ENCODE results near the gene NUDT9.
A peak's percentile ranks its signal among the peaks of the same experiment; 100 is the strongest.
"Not testable (repeated sequence)": the region's sequence is repeated elsewhere in the genome, so short reads cannot be mapped to it uniquely, and the experiment has no call there.

NUDT9 gene

GRCh38 chr4:87406462-87406861, 15.9 kb upstream of the NUDT9 start:
- H3K4me1 ChIP-seq (ENCODE audit: control insufficient read depth in 5 of 5, insufficient read depth in 5 of 5, low read length in 5 of 5), result peaks cover 0 to 6% (median 0%) of the 10 kb centered on the region in 5 donors
- H3K9me3 ChIP-seq (ENCODE audit: control insufficient read depth in 5 of 5, low read length in 5 of 5), result no peaks in the 10 kb centered on the region
- no peak overlapping the region for H3K27ac ChIP-seq (ENCODE audit: low read depth, low read length)
- H3K36me3 ChIP-seq (ENCODE audit: control insufficient read depth in 5 of 5, insufficient read depth in 5 of 5, low read length in 5 of 5), result no peaks in the 10 kb centered on the region
- H3K9ac ChIP-seq (ENCODE audit: low read length in 5 of 5), result no peak overlapping the region
- peaks cover 0 to 6% (median 0%) of the 10 kb centered on the region in 5 donors for H3K27me3 ChIP-seq (ENCODE audit: control insufficient read depth in 5 of 5, insufficient read depth in 4 of 5, low read length in 5 of 5)
- H3K4me3 ChIP-seq (ENCODE audit: low read depth in 1 of 5, low read length in 5 of 5), result no peak overlapping the region

- not testable (repeated sequence) for H3K36me3 ChIP-seq (ENCODE audit: control insufficient read depth in 5 of 5, insufficient read depth in 5 of 5, low read length in 5 of 5); H3K9ac ChIP-seq (ENCODE audit: low read length in 5 of 5); H3K27me3 ChIP-seq (ENCODE audit: control insufficient read depth in 5 of 5, insufficient read depth in 4 of 5, low read length in 5 of 5); H3K4me1 ChIP-seq (ENCODE audit: control insufficient read depth in 5 of 5, insufficient read depth in 5 of 5, low read length in 5 of 5); H3K9me3 ChIP-seq (ENCODE audit: control insufficient read depth in 5 of 5, low read length in 5 of 5); H3K27ac ChIP-seq (ENCODE audit: low read depth, low read length); H3K4me3 ChIP-seq (ENCODE audit: low read depth in 1 of 5, low read length in 5 of 5)
These were observed 15.5 kb upstream of the NUDT9 start for GRCh38 chr4:87406902-87407301.

GRCh38 chr4:87409420-87409939, 12.9 kb upstream of the NUDT9 start:
- Histone ChIP-seq H3K4me3 (ENCODE audit: low read depth in 1 of 5, low read length in 5 of 5) (no peak overlapping the region), H3K36me3 (ENCODE audit: control insufficient read depth in 5 of 5, insufficient read depth in 5 of 5, low read length in 5 of 5) (no peaks in the 10 kb centered on the region), H3K4me1 (ENCODE audit: control insufficient read depth in 5 of 5, insufficient read depth in 5 of 5, low read length in 5 of 5) (peaks cover 0 to 6% (median 0%) of the 10 kb centered on the region in 5 donors), H3K27ac (ENCODE audit: low read depth, low read length) (no peak overlapping the region), H3K9ac (ENCODE audit: low read length in 5 of 5) (no peak overlapping the region), H3K27me3 (ENCODE audit: control insufficient read depth in 5 of 5, insufficient read depth in 4 of 5, low read length in 5 of 5) (peaks cover 0 to 6% (median 0%) of the 10 kb centered on the region in 5 donors), H3K9me3 (ENCODE audit: control insufficient read depth in 5 of 5, low read length in 5 of 5) (peaks cover 0 to 2% (median 0%) of the 10 kb centered on the region in 5 donors)

GRCh38 chr4:87410157-87410556, 12.2 kb upstream of the NUDT9 start:
- Histone ChIP-seq H3K36me3 (ENCODE audit: control insufficient read depth in 5 of 5, insufficient read depth in 5 of 5, low read length in 5 of 5) (no peaks in the 10 kb centered on the region), H3K4me3 (ENCODE audit: low read depth in 1 of 5, low read length in 5 of 5) (no peak overlapping the region), H3K9me3 (ENCODE audit: control insufficient read depth in 5 of 5, low read length in 5 of 5) (peaks cover 0 to 2% (median 0%) of the 10 kb centered on the region in 5 donors), H3K4me1 (ENCODE audit: control insufficient read depth in 5 of 5, insufficient read depth in 5 of 5, low read length in 5 of 5) (peaks cover 0 to 6% (median 0%) of the 10 kb centered on the region in 5 donors), H3K27ac (ENCODE audit: low read depth, low read length) (no peak overlapping the region), H3K27me3 (ENCODE audit: control insufficient read depth in 5 of 5, insufficient read depth in 4 of 5, low read length in 5 of 5) (peaks cover 0 to 6% (median 0%) of the 10 kb centered on the region in 5 donors), H3K9ac (ENCODE audit: low read length in 5 of 5) (no peak overlapping the region)

- Histone ChIP-seq H3K36me3 (ENCODE audit: control insufficient read depth in 5 of 5, insufficient read depth in 5 of 5, low read length in 5 of 5) (no peaks in the 10 kb centered on the region), H3K9ac (ENCODE audit: low read length in 5 of 5) (peak overlapping the region in 1 of 5 donors; percentile 31), H3K4me3 (ENCODE audit: low read depth in 1 of 5, low read length in 5 of 5) (no peak overlapping the region), H3K27ac (ENCODE audit: low read depth, low read length) (no peak overlapping the region), H3K4me1 (ENCODE audit: control insufficient read depth in 5 of 5, insufficient read depth in 5 of 5, low read length in 5 of 5) (peaks cover 0 to 6% (median 0%) of the 10 kb centered on the region in 5 donors), H3K9me3 (ENCODE audit: control insufficient read depth in 5 of 5, low read length in 5 of 5) (peaks cover 0 to 2% (median 0%) of the 10 kb centered on the region in 5 donors), H3K27me3 (ENCODE audit: control insufficient read depth in 5 of 5, insufficient read depth in 4 of 5, low read length in 5 of 5) (peaks cover 0 to 6% (median 0%) of the 10 kb centered on the region in 5 donors)
These were observed 11.7 kb upstream of the NUDT9 start for GRCh38 chr4:87410679-87411078.

- no peak overlapping the region for H3K27ac ChIP-seq (ENCODE audit: low read depth, low read length)
- peaks cover 0 to 2% (median 0%) of the 10 kb centered on the region in 5 donors for H3K9me3 ChIP-seq (ENCODE audit: control insufficient read depth in 5 of 5, low read length in 5 of 5)
- no peaks in the 10 kb centered on the region for H3K36me3 ChIP-seq (ENCODE audit: control insufficient read depth in 5 of 5, insufficient read depth in 5 of 5, low read length in 5 of 5)
- H3K4me3 ChIP-seq (ENCODE audit: low read depth in 1 of 5, low read length in 5 of 5), result no peak overlapping the region
- peaks cover 0 to 4% (median 0%) of the 10 kb centered on the region in 5 donors for H3K27me3 ChIP-seq (ENCODE audit: control insufficient read depth in 5 of 5, insufficient read depth in 4 of 5, low read length in 5 of 5)
- no peak overlapping the region for H3K9ac ChIP-seq (ENCODE audit: low read length in 5 of 5)
- peaks cover 0 to 2% (median 0%) of the 10 kb centered on the region in 5 donors for H3K4me1 ChIP-seq (ENCODE audit: control insufficient read depth in 5 of 5, insufficient read depth in 5 of 5, low read length in 5 of 5)
These were observed 7.6 kb upstream of the NUDT9 start for GRCh38 chr4:87414816-87415215.

- no peaks in the 10 kb centered on the region for H3K27me3 ChIP-seq (ENCODE audit: control insufficient read depth in 5 of 5, insufficient read depth in 4 of 5, low read length in 5 of 5)
- peaks cover 0 to 2% (median 0%) of the 10 kb centered on the region in 5 donors for H3K9me3 ChIP-seq (ENCODE audit: control insufficient read depth in 5 of 5, low read length in 5 of 5)
- no peak overlapping the region for H3K27ac ChIP-seq (ENCODE audit: low read depth, low read length)
- peaks cover 0 to 7% (median 5%) of the 10 kb centered on the region in 5 donors for H3K4me1 ChIP-seq (ENCODE audit: control insufficient read depth in 5 of 5, insufficient read depth in 5 of 5, low read length in 5 of 5)
- no peaks in the 10 kb centered on the region for H3K36me3 ChIP-seq (ENCODE audit: control insufficient read depth in 5 of 5, insufficient read depth in 5 of 5, low read length in 5 of 5)
- no peak overlapping the region for H3K9ac ChIP-seq (ENCODE audit: low read length in 5 of 5)
- no peak overlapping the region for H3K4me3 ChIP-seq (ENCODE audit: low read depth in 1 of 5, low read length in 5 of 5)
These were observed 5.4 kb upstream of the NUDT9 start for GRCh38 chr4:87416965-87417364.

- not testable (repeated sequence) for H3K9ac ChIP-seq (ENCODE audit: low read length in 5 of 5); H3K9me3 ChIP-seq (ENCODE audit: control insufficient read depth in 5 of 5, low read length in 5 of 5); H3K27me3 ChIP-seq (ENCODE audit: control insufficient read depth in 5 of 5, insufficient read depth in 4 of 5, low read length in 5 of 5); H3K27ac ChIP-seq (ENCODE audit: low read depth, low read length); H3K36me3 ChIP-seq (ENCODE audit: control insufficient read depth in 5 of 5, insufficient read depth in 5 of 5, low read length in 5 of 5); H3K4me3 ChIP-seq (ENCODE audit: low read depth in 1 of 5, low read length in 5 of 5)
- H3K4me1 ChIP-seq (ENCODE audit: control insufficient read depth in 5 of 5, insufficient read depth in 5 of 5, low read length in 5 of 5), result peaks cover 0 to 12% (median 12%) of the 10 kb centered on the region in 5 donors
These were observed 4.0 kb upstream of the NUDT9 start for GRCh38 chr4:87418410-87418809.

- Histone ChIP-seq H3K9me3 (ENCODE audit: control insufficient read depth in 5 of 5, low read length in 5 of 5) (no peaks in the 10 kb centered on the region), H3K27ac (ENCODE audit: low read depth, low read length) (no peak overlapping the region), H3K4me3 (ENCODE audit: low read depth in 1 of 5, low read length in 5 of 5) (no peak overlapping the region)
These were observed 2.7 kb upstream of the NUDT9 start for GRCh38 chr4:87419578-87420249.

GRCh38 chr4:87420276-87420830, 2.0 kb upstream of the NUDT9 start:
- Histone ChIP-seq H3K27ac (ENCODE audit: low read depth, low read length) (no peak overlapping the region), H3K9me3 (ENCODE audit: control insufficient read depth in 5 of 5, low read length in 5 of 5) (no peaks in the 10 kb centered on the region), H3K9ac (ENCODE audit: low read length in 5 of 5) (no peak overlapping the region), H3K4me1 (ENCODE audit: control insufficient read depth in 5 of 5, insufficient read depth in 5 of 5, low read length in 5 of 5) (peaks cover 0 to 28% (median 25%) of the 10 kb centered on the region in 5 donors), H3K27me3 (ENCODE audit: control insufficient read depth in 5 of 5, insufficient read depth in 4 of 5, low read length in 5 of 5) (no peaks in the 10 kb centered on the region), H3K4me3 (ENCODE audit: low read depth in 1 of 5, low read length in 5 of 5) (no peak overlapping the region), H3K36me3 (ENCODE audit: control insufficient read depth in 5 of 5, insufficient read depth in 5 of 5, low read length in 5 of 5) (no peaks in the 10 kb centered on the region)

More at GRCh38 chr4:87419578-87420249, 2.7 kb upstream of the NUDT9 start:
- no peaks in the 10 kb centered on the region for H3K36me3 ChIP-seq (ENCODE audit: control insufficient read depth in 5 of 5, insufficient read depth in 5 of 5, low read length in 5 of 5)
- H3K4me1 ChIP-seq (ENCODE audit: control insufficient read depth in 5 of 5, insufficient read depth in 5 of 5, low read length in 5 of 5), result peaks cover 0 to 24% (median 22%) of the 10 kb centered on the region in 5 donors
- no peaks in the 10 kb centered on the region for H3K27me3 ChIP-seq (ENCODE audit: control insufficient read depth in 5 of 5, insufficient read depth in 4 of 5, low read length in 5 of 5)
- H3K9ac ChIP-seq (ENCODE audit: low read length in 5 of 5), result no peak overlapping the region
